GM23338 (cell line): ENCODE results near the gene BEND7. TPM values are rescaled to one million over a fixed set of nuclear protein-coding genes. Genes with fewer than 3 reads are reported as not detected.
"Not testable (repeated sequence)": the region's sequence is repeated elsewhere in the genome, so short reads cannot be mapped to it uniquely, and the experiment has no call there.

Experiments used
- ATAC-seq: fragments of 200-7000 bp; cut with Tn5 transposase; 3 replicates; pipeline ENCODE4 v1.9.1; 2020
- DNase-seq: peaks from one replicate; pipeline ENCODE4 v3.0.0-alpha.2; 2015; ENCODE audit warnings: low spot score
- H2AFZ ChIP-seq: fragments of 200-600 bp; sonication (generic); 2 replicates; pipeline ENCODE4 v1.8.0; 2016; ENCODE audit warnings: antibody characterized with exemption, mild to moderate bottlenecking, moderate library complexity
- H3F3A ChIP-seq: fragments of 200-600 bp; sonication (generic); replicated peaks from 2 replicates; pipeline ENCODE4 v1.8.0; 2017; ENCODE audit warnings: antibody characterized with exemption, mixed run types, low read depth
- H3K27ac ChIP-seq: fragments of 200-600 bp; sonication (generic); 2 replicates; pipeline ENCODE4 v1.6.1; 2016; ENCODE audit warnings: low read depth
- H3K27me3 ChIP-seq: fragments of 200-600 bp; sonication (generic); 2 replicates; pipeline ENCODE4 v1.8.0; 2016; ENCODE audit warnings: mild to moderate bottlenecking, mixed run types, moderate library complexity; ENCODE audit not compliant: insufficient read depth
- H3K36me3 ChIP-seq: fragments of 200-600 bp; sonication (generic); 2 replicates; pipeline ENCODE4 v1.8.0; 2016; ENCODE audit warnings: mild to moderate bottlenecking; ENCODE audit not compliant: insufficient read depth
- H3K4me1 ChIP-seq: fragments of 200-600 bp; sonication (generic); 2 replicates; pipeline ENCODE4 v1.8.0; 2016; ENCODE audit warnings: mild to moderate bottlenecking, moderate library complexity; ENCODE audit not compliant: insufficient read depth
- H3K4me2 ChIP-seq: fragments of 200-600 bp; sonication (generic); 2 replicates; pipeline ENCODE4 v1.7.1; 2017; ENCODE audit warnings: mixed run types
- H3K4me3 ChIP-seq: fragments of 200-600 bp; sonication (generic); 2 replicates; pipeline ENCODE4 v1.6.1; 2016; ENCODE audit warnings: mixed run types
- H3K79me2 ChIP-seq: fragments of 200-600 bp; sonication (generic); replicated peaks from 2 replicates; pipeline ENCODE4 v1.8.0; 2017; ENCODE audit warnings: mild to moderate bottlenecking; ENCODE audit not compliant: insufficient read depth
- H3K9me2 ChIP-seq: fragments of 200-600 bp; sonication (generic); 2 replicates; pipeline ENCODE4 v1.8.0; 2017; ENCODE audit not compliant: insufficient read depth
- H4K20me1 ChIP-seq: fragments of 200-600 bp; sonication (generic); replicated peaks from 2 replicates; pipeline ENCODE4 v1.8.0; 2017; ENCODE audit warnings: mild to moderate bottlenecking; ENCODE audit not compliant: insufficient read depth
- H3K27ac Mint-ChIP-seq: 2 replicates; pipeline ENCODE4 v1.8.0; 2020; ENCODE audit warnings: inconsistent platforms, mild to moderate bottlenecking, moderate library complexity, mixed read lengths
- H3K27me3 Mint-ChIP-seq: 3 replicates; pipeline ENCODE4 v1.8.0; 2022; ENCODE audit warnings: low read depth, mild to moderate bottlenecking, moderate library complexity, mixed read lengths, inconsistent platforms; ENCODE audit not compliant: insufficient read depth, poor library complexity
- H3K36me3 Mint-ChIP-seq: 3 replicates; pipeline ENCODE4 v1.8.0; 2021; ENCODE audit warnings: low read depth, mild to moderate bottlenecking, inconsistent platforms, moderate library complexity, mixed read lengths
- H3K4me1 Mint-ChIP-seq: 3 replicates; pipeline ENCODE4 v1.8.0; 2020; ENCODE audit warnings: mild to moderate bottlenecking, inconsistent platforms, mixed read lengths
- H3K4me3 Mint-ChIP-seq: 3 replicates; pipeline ENCODE4 v1.8.0; 2021; ENCODE audit warnings: moderate library complexity, mild to moderate bottlenecking, inconsistent platforms, mixed read lengths
- H3K9me3 Mint-ChIP-seq: 3 replicates; pipeline ENCODE4 v1.8.0; 2020; ENCODE audit warnings: moderate library complexity, mild to moderate bottlenecking, inconsistent platforms, mixed read lengths
- NANOG ChIP-seq: IDR thresholded peaks from 2 replicates; pipeline ENCODE4 v1.6.1; 2016; ENCODE audit warnings: antibody characterized with exemption, borderline replicate concordance
- REST ChIP-seq: IDR thresholded peaks from one replicate; pipeline ENCODE4 v1.6.1; 2018; ENCODE audit warnings: antibody characterized with exemption; ENCODE audit not compliant: unreplicated experiment
- polyA plus RNA-seq: library from polyadenylated mRNA; unstranded; fragments of >200 nt; fragmentation: Nextera tagmentation; extraction: Ambion mirVana; gene quantifications from 2 replicates; pipeline ENCODE4 v1.2.1, GENCODE V29; 2016
- total RNA-seq: library from RNA; depleted of rRNA; stranded (reverse); fragments of >200 nt; shearing (Covaris generic); gene quantifications from 2 replicates; pipeline ENCODE4 v1.2.3, GENCODE V29; 2014
- TF ChIP-seq, protein P1 (sequence below), 2 experiments: fragments of 200-600 bp in 1 of 2; sonication (generic) in 1 of 2; conservative IDR thresholded peaks; 2 replicates each; pipeline versions ENCODE4 v1.5.1 to v1.6.1; 2016 to 2017; ENCODE audit warnings: antibody characterized with exemption in 2 of 2, low read depth in 2 of 2, mild to moderate bottlenecking in 2 of 2, moderate library complexity in 1 of 2

Gene BEND7
- total and polyA plus RNA-seq, 2 experiments from 2014 or later, result 3.1 to 9.6 TPM

GRCh38 chr10:13542533-13542932, 13.7 kb upstream of the BEND7 start (continued):
- TF ChIP-seq REST (no peak), NANOG (no peak)

DNA sequence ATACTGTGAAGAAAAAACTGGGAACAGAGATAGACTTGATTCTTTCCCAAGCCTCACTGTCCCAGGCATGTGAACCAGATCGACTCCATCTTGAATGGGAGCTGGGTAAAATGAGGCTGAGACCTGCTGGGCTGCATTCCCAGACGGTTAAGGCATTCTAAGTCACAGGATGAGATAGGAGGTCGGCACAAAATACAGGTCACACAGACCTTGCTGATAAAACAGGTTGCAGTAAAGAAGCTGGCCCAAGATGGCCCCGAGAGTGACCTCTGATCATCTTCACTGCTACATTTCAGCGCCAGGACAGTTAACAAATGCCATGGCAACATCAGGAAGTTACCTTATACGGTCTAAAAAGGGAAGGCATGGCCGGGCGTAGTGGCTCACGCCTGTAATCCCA, 9.2 kb upstream of the BEND7 start:
- not testable (repeated sequence) for H3K4me2 ChIP-seq, H3K27me3 Mint-ChIP-seq, H4K20me1 ChIP-seq, H3K27me3 ChIP-seq, H3F3A ChIP-seq, H3K4me1 Mint-ChIP-seq, H3K79me2 ChIP-seq, H3K36me3 ChIP-seq, H3K9me2 ChIP-seq, H3K27ac Mint-ChIP-seq, H3K9me3 Mint-ChIP-seq, H3K4me3 Mint-ChIP-seq, H3K4me3 ChIP-seq, ATAC-seq, H3K27ac ChIP-seq, H3K36me3 Mint-ChIP-seq
- Histone ChIP-seq H2AFZ (peak overlapping the region; percentile 61), H3K4me1 (peaks cover 13% of the 10 kb centered on the region; the same call in 1 of the 2 replicates)
- DNase-seq, result peak; percentile 18

- peak; percentile 94 for DNase-seq
- Histone ChIP-seq H3K27me3 (peaks cover 5% of the 10 kb centered on the region; the same call in 1 of the 2 replicates), H3K4me3 (no peak overlapping the region), H3K79me2 (no peaks in the 10 kb centered on the region), H3K4me2 (peak overlapping the region; percentile 35; the same call in 1 of the 2 replicates), H3K36me3 (no peaks in the 10 kb centered on the region), H3F3A (no peaks in the 10 kb centered on the region), H3K4me1 (peaks cover 13% of the 10 kb centered on the region; the same call in 1 of the 2 replicates), H3K9me2 (no peaks in the 10 kb centered on the region), H4K20me1 (no peaks in the 10 kb centered on the region; the same call in 1 of the 2 replicates), H3K27ac (no peak overlapping the region), H2AFZ (peak overlapping the region; percentile 89)
- peak; percentile 99 for ATAC-seq
- Mint-ChIP-seq H3K4me1 (peaks cover 8% of the 10 kb centered on the region), H3K27me3 (no peaks in the 10 kb centered on the region), H3K4me3 (no peak overlapping the region; the same call in 2 of the 3 replicates), H3K27ac (no peak overlapping the region), H3K9me3 (peaks cover 3% of the 10 kb centered on the region; the same call in 1 of the 3 replicates), H3K36me3 (no peaks in the 10 kb centered on the region; the same call in 2 of the 3 replicates)
- no peak for TF ChIP-seq NANOG
- TF ChIP-seq, protein P1, sequence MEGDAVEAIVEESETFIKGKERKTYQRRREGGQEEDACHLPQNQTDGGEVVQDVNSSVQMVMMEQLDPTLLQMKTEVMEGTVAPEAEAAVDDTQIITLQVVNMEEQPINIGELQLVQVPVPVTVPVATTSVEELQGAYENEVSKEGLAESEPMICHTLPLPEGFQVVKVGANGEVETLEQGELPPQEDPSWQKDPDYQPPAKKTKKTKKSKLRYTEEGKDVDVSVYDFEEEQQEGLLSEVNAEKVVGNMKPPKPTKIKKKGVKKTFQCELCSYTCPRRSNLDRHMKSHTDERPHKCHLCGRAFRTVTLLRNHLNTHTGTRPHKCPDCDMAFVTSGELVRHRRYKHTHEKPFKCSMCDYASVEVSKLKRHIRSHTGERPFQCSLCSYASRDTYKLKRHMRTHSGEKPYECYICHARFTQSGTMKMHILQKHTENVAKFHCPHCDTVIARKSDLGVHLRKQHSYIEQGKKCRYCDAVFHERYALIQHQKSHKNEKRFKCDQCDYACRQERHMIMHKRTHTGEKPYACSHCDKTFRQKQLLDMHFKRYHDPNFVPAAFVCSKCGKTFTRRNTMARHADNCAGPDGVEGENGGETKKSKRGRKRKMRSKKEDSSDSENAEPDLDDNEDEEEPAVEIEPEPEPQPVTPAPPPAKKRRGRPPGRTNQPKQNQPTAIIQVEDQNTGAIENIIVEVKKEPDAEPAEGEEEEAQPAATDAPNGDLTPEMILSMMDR (conservative IDR thresholded peaks at IDR 0.05; ENCODE audit: low read depth in 2 of 2), result peak; percentile 80 to 97
Measured at GRCh38 chr10:13536674-13537366, 8.0 kb upstream of the BEND7 start.
